NCI-H1930 (cell line): ENCODE data around the gene RIN2.

Experiments used
- DNase-seq, 2 experiments: peaks; one replicate each; lab custom pipeline; 2025; lab: John Stamatoyannopoulos, UW

Gene RIN2

DNA sequence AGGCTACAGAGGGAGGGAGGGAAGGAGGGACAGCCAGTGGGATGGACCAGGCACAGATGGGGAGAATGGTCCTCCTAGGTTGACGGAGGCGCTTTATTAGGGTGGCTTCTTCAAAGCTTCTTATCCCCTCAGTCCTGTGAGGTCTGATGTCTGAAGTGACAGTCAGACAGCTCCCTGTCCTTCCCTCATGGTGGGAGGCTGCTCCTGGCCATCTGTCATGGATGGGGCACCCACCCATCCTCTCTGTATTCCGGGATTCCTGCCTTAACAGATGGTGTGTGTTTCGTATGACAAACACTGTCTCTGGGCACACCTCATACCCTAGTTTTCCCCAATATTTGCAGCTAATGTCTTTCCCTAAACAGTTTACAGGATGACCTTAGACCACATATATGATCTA is 7.9 kb downstream of the RIN2 start:
- no peak for DNase-seq

DNA sequence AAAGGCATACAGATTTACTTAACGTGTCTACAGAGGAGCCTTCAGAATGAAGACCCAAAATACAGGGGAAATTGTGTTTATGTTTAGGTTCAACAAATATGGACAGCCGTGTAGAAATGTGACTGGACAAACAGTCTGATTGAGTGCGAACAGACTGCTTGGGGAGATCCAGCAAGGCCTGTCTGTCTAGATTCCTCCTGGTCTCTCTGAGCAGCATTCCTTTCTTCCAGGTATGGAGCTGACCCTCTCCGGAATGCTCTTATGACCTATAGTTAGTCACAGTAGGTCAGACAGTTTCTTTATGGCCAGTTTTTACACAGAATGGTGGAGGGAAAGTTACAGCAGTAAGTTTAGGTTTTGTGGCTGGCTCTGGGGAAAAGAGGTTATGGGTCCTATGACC is 9.0 kb downstream of the RIN2 start:
- no peak for DNase-seq

DNA sequence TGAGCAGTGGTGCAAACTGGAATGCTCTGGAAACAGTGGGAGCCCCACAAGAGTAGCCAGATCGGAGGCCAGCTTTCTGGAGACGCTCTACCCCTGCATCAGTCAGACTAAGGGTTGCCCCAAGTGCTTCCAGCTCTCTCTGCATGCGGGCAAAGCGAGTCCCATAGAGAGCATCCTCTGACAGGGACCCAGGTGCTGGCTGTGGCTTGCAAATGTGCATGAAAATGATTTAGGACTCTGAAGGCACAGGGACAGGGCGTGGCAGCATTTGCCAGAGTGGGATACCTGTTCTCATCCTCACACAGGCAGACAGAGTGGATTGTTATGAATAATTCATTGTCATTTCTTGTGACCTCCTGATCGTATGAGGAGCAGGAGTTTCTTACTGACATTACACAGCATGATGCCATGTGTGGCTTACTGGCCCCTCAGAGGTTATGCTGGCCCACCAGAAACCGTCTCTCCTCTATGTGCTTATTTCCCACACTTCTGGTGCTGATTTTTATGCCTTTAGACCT is 10.3 kb downstream of the RIN2 start:
- DNase-seq, result no peak

DNA sequence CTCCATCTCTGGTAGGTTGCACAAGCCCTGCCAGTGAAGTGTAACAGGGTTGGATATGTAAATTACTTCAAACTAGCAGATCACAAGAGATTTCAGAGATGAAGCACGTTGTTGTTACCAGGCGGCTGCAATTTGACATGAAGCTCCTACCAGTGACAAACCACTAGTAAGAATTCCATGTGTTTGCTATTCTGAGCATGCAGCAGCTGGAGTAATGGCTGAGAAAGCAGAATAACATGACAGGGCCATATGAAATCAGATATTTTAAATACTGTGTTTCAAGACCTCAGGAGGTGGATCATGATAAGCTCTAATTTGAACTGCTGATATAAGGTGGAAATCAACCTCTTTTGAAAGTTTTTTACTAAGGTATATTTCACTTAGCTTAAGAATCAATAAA is 11.4 kb downstream of the RIN2 start:
- no peak for DNase-seq

DNA sequence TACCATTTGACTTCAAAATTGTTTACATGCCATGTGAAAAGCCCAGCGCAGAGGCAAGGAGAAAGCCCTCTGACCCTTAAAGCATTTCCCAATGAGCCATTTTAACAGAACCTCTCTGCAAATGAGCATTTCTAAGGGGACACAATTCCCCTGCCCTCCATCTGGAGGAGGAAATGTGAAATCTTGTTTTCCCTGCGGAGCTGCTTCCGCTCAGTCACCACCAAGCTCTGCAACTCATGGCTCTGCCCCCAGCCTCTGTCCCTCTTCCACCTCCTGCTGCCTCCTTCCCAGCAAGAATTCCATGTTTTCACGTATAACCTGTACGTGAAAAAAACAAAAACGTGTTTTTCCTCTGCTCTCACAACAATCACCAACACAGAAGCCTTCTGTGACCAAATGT is 12.3 kb downstream of the RIN2 start:
- DNase-seq, result no peak

DNA sequence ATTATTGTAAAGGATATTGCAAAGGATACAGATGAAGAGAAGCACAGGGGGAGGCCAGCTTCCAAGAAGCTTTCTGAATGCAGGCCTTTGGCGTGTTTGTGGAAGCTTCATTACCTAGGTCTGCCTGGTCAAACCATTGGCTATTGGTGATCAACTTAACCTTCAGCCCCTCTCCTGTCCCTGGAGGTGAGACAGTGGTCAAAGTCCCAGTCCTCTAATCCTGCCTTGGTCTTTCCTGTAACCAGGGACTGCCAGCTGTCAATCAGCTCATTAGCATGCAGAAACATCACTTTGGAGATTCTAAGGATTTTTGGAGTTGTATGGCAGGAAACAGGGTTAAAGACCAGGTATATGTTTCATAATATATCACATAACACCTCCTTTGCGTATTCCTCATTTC is 13.0 kb downstream of the RIN2 start:
- DNase-seq, result no peak

DNA sequence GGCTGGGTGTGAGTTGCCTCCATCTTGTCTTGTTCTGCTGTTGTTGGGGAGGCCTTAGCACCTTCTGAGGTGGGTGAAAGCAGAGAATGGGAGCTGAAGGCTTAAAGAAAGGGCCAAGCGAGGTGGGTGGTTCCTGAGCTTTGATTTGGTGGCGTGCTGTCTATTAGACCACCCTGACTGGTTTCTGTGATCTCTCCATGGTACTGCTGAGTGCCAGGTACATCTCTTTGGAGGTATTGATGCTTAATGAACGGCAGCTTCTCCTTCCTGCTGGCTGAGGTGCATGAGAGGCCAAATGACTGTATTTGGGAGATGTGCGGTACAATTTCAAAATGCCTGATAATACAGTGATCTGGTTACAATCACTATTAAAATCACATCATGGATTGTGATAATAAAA is 15.4 kb downstream of the RIN2 start:
- DNase-seq, result no peak

DNA sequence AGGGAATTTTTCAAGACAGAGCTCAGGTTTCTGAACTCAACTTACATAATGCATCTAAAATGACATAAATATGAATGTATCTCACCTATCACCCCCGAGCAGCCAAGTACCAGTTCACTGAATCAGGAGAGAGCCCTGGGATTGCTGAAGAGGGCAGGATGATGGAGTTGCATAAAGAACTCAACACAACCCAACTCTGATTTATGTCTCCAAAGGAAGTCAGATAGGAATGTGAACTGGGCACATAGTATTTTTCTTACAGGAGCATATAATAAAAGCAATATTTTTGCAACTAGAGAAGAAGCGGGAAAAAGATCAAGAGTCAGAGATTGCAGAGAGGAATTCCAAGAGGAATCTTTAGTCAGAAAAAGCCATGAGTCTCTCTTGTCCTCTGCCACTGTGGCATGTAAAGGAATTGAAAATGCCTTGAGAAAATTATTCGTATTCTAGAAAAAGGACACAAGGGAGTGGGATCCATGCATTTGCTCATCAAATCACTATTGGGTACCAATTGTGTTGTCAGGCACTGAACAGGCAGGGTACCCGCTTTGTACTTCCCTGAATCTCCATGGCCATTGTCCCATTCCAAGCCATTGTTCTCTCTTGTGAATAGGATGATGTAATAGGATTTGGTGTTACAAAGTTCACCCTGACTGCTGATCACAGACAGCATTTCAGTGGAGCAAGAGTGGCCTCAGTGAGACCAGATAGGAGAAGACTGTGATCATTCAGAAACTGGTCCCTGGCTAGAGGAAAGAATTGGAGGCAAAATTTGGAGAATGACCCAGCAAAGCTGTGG is 16.3 kb downstream of the RIN2 start:
- DNase-seq, result no peak

DNA sequence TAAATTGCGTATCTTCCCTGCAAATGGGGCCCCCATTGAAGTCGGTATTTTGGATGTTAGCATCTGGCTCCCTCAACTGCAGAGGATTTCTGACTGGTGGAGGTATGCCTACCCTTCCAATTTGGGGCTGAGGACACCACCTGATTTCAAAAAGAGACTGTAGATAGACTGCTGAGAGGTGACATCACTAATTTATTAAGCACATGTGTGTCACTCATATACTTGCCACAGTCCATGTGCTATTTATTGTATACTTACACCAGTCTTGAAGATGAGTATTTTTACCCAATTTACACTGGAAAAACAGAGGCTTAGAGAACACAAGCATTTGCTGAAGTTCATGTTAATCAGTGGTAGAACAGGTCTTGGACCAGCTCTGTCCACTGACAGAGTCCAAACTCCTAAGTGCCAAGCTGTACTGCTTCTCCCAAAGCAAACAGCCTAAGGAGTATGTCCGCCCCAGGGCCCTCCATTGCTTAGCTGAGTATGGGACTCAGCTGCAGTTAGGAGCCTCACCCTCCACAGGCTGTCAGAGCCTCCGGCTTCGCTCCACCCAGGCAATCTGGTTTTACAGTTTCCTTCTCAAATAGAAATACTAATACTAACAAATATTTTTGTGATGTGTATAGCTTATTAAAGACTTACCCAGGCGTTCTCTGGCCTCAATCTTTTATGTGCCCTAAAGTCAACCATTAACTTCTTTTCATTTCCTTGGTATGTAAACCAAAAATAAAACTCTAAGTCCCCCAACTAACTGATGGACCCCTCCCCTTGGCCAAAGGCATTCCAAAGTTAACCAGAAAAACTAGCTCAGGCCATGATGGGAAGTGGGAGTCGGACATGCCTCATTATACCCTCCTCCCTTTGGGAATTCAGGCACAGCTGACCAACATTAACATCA is 17.5 kb downstream of the RIN2 start:
- DNase-seq, result no peak

DNA sequence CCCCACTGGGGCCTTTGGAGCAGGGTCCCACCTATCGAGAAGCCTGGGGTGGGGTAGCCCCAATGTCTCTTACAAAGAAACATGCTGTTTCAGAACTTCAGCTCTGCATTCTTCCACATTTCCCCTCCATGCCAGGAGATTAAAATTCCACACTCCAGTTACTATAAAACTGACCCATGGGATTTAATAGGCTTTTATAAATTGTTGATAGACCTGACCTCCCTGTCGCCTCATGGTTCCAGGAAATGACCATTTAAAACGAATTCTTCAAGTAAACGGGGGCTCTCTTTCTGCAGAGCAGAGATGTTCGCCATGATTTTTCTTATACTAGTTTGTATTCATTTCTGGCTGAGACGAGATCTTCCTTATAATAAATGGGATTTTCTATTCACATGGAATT is 19.3 kb downstream of the RIN2 start:
- DNase-seq, result no peak

DNA sequence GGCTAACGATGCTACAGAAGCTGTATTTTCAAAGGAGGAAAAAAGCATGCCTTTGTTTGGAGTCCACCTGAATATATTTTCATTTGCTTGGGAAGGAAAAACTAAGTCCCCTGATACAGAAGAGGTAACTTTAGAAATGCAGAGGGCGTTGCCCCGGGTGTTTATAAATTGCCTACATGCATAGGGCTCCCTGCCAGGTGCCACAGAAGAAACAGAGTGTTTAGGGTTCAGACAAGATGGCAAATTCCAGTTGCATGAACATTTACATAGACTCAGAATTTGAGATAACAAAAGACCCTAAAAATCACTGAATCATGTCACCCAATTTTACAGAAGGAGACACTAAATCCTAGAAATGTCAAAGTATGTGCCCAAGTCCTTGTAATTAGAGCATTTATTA is 19.9 kb downstream of the RIN2 start:
- DNase-seq, result no peak

DNA sequence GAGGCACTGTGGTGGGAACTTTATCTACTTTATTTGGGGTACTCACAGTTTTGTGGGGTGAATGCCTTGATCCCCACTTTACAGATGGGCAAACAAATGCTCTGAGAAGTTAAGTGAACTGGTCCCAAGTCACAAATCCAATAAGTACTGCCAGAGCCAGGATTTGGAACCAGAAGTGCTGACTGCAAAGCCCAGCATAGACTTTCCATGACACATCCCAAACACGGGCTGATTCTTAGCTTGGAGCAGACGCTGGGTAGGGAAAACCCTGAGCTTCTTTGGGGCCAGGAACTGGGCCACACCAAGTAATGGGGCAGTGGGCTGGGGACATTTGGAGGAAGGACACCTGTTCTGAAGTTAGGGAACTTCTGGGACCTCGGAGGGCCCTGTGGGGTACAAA is 20.3 kb downstream of the RIN2 start:
- no peak for DNase-seq

DNA sequence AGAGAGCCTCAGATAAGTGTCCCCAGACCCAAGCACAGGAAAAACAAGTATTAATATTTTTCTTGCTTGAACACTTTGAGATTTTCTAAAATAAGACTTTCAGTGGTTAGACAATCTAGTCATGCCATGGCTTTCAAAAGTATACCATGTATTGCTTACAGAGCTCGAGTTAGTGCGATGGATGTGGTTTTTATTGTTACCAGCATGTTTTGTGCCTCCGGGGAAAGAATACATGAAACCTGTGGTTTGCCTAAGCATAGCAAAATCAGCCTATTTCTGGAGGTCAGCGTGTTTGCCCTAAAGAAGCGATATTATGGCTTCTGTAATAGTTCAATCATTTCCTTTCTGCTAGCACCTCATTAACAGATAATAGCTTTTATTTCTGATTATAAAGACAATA is 21.6 kb downstream of the RIN2 start:
- DNase-seq, result no peak

DNA sequence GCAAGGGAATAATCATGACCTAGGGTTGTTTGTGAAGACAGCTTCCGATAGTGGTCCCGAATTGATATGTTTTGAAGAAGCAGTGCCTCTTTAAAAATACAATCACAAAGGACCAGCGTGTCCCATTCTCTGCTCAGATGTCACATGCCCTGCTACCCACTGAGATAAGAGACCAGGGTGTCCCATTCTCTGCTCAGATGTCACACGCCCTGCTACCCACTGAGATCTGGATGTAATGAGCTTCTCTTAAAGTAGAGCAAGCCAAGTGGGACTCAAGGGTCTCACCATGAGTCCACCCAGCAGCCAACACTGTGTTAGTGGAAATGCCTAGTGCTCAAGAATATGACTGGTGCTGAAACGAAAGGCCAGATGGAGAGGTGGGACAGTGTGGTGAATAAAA is 22.2 kb downstream of the RIN2 start:
- no peak for DNase-seq

DNA sequence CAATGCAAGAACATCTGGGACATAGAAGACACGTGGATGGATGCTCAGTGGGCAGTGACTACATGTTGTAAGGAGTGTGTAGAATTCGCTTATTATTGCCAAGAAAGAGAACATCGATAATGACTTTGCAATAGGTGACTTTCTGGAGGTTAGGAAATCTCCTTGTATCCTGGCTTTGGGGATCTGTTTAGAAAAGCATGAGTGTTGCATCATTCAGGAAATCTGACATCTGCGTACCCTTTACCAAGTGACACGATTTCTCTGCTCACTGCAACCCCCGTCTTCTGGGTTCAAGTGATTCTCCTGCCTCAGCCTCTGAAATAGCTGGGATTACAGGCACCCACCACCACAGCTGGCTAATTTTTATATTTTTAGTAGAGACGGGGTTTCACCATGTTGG is 23.2 kb downstream of the RIN2 start:
- no peak for DNase-seq

DNA sequence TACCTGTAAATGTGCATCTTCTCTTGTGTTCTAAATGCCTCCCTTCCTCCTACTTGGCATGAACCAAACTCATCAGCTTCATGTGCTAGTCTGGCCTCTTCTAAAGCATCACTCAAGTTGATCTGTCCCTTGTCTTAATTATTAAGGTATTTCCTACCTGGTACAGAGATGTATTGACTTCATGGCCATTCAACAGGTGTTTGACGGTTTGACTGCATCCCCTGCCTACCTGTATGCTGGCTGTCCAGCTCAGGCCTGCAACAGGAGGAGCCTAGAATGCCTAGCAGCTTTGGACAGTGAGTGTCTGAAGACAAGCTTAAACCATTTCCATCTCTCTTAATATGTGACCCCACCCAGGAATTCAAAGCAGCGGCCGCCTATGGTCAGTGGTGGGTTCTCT is 24.6 kb downstream of the RIN2 start:
- DNase-seq, result no peak

DNA sequence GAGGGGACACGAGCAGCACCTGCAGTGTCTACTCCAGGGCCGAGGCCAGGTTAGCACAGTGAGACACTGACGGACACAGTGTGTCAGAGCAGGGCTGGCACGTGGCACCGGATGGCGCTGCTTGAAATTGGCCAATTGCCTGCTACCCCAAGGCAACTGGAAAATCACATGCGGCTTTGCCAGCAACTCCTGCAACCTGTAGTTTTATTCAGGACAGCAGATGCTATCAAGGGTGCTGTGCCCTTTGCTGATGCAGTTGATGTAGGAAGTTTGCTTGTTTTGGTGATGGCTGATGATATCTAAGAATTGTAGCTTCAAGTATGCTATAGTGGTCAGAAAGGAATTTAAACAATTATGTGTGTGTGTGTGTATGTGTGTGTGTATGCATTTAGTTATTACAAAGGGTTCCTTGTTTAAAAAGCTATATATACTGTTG is 25.9 kb downstream of the RIN2 start:
- no peak for DNase-seq

DNA sequence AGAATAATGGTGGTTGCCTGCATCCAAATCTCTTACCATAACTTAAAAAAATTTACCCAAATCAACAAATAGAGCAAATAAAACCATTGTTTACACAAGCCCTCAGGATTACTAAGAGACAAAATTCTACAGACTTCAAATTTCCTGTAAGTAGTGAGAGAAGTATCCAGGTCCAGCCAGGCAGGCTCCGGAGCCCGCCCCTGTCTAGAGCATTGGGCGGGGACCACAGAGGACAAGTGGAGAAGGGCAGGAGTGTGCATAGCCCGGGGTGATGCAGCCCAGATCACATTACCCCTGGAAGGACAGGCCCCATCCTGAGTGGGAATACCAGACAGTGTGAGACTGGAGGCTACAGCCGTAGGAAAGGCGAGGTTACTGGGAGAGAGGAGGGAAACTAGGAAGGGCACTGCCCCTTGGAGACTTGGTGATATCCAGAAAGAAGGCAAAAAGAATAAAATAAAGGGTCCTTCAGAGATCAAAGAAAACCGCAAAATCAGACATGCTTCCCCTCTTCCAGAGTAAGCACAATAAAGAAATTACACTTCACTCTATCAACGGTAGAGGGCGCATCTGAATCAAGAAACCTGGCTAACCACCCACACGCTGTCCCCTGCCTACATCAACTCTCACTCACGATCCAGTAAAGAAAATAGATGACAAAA is 26.6 kb downstream of the RIN2 start:
- peak; percentile 55 to 73 for DNase-seq

DNA sequence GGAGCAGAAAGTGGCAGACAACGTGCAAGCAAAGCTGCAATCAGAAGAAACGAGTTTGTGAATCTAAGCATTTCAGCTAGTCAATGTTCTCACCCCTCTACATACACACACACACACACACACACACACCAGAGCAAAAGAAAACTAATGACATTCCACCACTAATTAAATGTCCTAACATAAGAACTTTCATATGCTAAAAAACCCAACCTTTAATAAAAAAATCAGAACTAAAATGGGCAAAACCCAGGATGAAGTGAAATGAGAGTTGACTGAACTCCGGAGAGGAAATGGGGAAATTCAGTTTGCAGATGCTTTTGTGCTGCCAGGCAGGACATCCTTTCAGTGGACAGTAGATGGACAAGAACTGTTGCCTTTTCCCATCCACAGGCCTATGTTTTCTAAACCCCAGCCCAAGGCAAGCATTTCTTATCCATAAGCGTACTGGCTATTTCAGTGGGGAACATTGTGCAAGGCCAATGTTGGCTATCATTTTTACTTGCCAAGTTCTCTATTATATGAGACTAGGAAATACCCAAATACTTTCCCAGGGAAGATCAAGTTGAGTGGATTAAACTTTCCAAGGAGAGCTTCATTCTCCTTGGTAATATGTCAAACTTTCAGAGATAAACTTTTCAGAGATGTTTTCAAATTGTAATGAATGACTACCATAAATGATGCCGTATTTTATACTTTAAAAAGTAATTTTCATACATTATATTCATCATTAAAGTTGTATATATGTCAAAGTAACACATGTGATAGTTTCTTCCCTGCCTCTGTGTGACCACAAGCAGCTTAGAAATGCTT is 27.3 kb downstream of the RIN2 start:
- DNase-seq, result no peak

DNA sequence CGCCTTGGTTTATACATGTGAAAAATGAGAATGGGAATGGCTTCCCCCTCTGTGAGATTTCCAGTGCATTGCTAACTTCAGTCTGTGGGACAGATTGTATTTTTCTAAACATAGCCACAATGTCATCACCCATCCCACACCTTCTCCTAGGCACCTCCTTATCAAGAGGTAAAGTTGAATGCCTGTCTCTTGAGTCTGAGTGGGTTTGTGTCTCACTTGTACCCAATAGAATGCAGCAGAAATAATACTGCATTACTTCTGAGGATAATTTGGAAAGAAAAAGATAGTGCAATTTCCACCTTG is 27.9 kb downstream of the RIN2 start:
- DNase-seq, result no peak

DNA sequence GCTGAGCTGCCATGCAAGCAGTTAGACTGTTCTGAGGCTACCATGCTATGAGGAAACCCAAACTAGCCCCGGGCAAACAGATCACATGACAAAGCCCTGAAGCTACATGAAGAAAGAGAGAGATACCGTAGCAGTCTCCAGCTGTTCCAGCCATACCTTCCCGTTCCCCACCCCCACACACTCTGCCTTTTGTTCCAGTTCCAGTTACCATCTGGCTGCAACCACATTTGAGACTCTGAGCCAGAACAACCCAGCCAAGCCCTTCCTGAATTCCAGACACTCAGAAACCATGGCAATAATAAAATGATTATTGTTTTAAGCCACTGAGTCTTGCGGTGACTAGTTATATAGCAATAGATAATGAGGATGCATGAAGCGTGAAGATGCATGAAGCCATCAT is 28.3 kb downstream of the RIN2 start:
- DNase-seq, result no peak

DNA sequence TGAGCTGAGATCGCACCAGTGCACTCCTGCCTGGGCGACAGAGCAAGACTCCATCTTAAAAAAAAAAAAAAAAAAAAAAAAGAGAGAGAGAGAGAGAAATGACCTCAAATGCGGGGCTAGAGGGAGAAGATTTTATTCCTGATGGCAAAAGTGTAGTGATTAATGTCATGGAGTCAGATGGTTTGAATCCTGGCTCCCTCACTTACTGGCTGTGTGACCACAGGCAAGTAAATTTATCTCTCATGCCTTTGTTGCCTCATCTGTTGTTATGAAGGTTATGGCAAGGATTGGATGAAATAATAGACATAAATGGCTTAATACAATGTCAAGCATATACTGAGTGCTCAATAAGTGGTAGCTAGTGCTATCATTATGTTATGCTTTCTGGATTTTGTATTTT is 29.3 kb downstream of the RIN2 start:
- DNase-seq, result no peak
